ENCODE measurements around the gene ASPSCR1.

GRCh38 chr17:81929253-81930141 lies 47.9 kb upstream of the ASPSCR1 start:
- TF ChIP-seq CTCF (IDR thresholded peaks at IDR 0.05) = no peak
- TF ChIP-seq POLR2A (IDR thresholded peaks at IDR 0.05) = no peak

Data from testis (tissue), 2 donors.